Coronary artery (tissue), 2 donors: ENCODE measurements around the gene ADGRL3.

Experiments used
- DNase-seq: peaks from one replicate; pipeline ENCODE4 v3.0.0-alpha.2; 2017; ENCODE audit warnings: low spot score
- H3K27ac ChIP-seq, 2 donors: fragments of 200-600 bp; sonication (generic); one replicate each; pipeline ENCODE4 v1.5.1; 2016 to 2019
- H3K4me3 ChIP-seq: fragments of 200-600 bp; sonication (generic); 2 replicates; pipeline ENCODE4 v1.5.1; 2016; ENCODE audit warnings: mild to moderate bottlenecking, moderate library complexity
- TF ChIP-seq, protein P1 (sequence below): fragments of 200-600 bp; sonication (generic); IDR thresholded peaks from one replicate; pipeline ENCODE4 v1.5.1; 2019; ENCODE audit warnings: antibody characterized with exemption

ADGRL3 gene

DNA sequence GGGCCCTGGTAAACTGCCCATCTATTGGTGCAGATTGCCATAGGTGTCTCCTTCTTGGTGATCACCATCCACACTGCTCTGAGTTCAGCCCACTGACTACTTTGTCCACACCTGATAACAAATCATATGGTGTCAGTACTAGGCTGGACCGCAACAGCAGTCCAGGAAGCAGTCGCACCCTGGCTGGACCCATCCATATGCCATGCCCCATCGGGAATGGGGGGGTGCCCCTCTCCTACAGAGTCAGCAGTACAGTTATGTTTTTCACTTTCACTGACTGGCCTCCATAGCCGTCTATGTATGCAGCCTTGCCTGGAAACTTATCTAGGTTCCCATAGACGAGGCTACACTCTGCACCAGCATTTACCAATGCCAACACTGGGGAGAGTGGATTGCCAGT is 226.1 kb downstream of the ADGRL3 start:
- H3K27ac ChIP-seq, result no peak overlapping the region

DNA sequence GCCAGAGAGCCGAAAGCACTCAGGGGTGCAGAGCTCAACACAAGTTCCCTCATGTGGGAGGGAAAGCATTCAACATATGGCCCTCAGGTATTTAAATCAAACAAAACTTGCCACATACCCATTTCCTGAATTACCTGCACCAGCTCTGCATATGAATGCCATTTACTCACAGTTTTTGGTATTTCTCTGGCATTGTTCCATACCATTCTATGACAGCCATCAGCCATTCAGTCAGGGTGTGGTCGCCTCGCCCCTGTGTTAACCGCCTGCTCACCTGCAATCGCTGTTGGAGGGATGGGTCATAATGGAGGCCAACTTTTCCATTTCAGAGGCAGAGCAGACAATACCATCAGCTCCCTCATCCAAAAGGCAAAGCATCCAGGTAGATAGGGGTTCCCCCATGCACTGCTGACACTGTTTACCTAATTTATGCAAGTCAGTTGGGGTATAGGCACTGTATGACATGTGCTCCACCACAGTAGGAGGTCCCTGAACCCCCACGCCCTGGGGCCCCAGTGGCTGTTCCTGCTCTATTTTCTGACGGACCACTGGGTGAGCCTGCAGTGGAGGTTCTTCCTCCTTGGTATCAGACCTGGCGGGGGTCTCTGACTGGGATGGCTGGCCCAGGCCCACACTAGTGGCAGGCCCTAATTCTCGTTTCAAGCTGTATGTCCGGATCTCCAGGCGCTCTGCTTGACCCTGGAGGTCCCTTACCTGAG is 227.1 kb downstream of the ADGRL3 start:
- DNase-seq, result no peak
- TF ChIP-seq, protein P1, sequence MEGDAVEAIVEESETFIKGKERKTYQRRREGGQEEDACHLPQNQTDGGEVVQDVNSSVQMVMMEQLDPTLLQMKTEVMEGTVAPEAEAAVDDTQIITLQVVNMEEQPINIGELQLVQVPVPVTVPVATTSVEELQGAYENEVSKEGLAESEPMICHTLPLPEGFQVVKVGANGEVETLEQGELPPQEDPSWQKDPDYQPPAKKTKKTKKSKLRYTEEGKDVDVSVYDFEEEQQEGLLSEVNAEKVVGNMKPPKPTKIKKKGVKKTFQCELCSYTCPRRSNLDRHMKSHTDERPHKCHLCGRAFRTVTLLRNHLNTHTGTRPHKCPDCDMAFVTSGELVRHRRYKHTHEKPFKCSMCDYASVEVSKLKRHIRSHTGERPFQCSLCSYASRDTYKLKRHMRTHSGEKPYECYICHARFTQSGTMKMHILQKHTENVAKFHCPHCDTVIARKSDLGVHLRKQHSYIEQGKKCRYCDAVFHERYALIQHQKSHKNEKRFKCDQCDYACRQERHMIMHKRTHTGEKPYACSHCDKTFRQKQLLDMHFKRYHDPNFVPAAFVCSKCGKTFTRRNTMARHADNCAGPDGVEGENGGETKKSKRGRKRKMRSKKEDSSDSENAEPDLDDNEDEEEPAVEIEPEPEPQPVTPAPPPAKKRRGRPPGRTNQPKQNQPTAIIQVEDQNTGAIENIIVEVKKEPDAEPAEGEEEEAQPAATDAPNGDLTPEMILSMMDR, result no peak
- H3K4me3 ChIP-seq, result no peak overlapping the region
- H3K27ac ChIP-seq, result no peak overlapping the region

More for the DNA sequence above, 226.1 kb downstream of the ADGRL3 start:
- no peak overlapping the region for H3K4me3 ChIP-seq
- no peak for DNase-seq
- TF ChIP-seq, protein P1, result no peak

DNA sequence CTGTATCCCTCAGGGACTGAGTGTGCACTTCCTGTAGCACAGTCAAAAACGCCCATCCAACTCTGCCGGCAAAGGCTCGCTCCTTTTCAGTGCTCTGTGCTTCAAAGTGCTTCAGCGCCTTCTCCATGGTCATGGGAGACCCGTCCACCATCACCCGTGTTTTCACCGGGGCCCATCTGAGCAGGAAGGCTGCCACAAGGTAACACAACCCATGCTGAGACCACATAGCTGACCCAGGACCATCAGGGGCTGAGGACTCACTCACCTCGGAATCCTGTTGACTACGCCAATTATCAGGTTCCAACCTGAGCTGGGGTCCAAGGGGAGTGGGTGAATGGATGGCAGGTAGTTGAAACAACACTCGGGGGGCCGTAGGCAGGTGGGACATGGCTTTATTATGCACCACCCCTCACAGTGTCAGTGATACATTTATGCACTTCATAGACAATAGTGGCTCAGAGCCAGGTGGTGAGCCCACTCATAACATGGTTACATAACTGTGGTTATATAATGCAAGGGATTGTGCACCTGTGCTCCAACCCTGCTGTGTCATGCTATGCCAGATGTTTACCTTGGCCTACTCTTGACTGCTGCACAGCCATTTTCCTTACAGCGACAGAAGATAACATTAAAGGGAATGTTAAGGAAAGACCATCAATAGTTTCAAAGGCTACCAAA is 227.8 kb downstream of the ADGRL3 start:
- DNase-seq, result no peak
- TF ChIP-seq, protein P1, result no peak
- H3K27ac ChIP-seq, result no peak overlapping the region
- no peak overlapping the region for H3K4me3 ChIP-seq

DNA sequence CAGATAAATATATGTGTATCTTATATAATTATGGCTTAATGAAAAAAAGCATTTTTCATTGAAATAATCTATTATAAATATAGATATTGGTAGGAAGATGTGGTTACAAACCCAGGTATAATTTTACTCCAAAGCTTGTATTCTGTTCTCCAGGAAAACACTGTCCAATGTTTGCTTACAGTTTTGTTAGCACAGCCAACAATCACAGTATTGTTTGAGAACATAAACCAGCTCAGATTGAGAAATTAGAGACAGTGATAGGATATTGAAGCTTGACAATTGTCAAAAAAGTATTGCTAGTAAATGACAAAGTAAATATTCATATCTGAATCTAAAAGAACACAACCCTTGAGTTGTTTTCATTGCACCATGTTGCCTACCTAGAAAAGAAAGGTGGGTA is 228.8 kb downstream of the ADGRL3 start:
- DNase-seq, result no peak
- Histone ChIP-seq H3K4me3 (no peak overlapping the region), H3K27ac (no peak overlapping the region)
- TF ChIP-seq, protein P1, result no peak

DNA sequence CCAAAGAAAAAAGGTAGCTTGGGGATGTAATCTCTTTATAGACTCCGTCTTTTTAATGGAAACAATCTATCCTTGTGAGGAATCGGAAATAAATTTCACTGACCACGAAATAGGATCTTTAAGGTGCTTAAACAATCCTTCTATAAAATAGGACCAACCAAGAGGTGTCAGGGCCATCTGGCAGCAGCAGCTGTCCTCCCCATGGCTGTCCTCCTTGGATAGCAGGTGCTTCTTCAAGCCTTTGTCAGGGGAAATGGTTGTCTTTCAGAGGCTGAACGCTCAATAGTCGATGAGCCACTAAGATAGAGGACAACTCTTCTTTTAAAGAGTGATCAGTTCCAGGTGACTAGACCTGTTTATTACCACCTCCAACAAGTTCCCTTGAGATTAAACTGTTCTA is 231.0 kb downstream of the ADGRL3 start:
- Histone ChIP-seq H3K4me3 (no peak overlapping the region), H3K27ac (no peak overlapping the region)
- TF ChIP-seq, protein P1, result no peak
- no peak for DNase-seq

DNA sequence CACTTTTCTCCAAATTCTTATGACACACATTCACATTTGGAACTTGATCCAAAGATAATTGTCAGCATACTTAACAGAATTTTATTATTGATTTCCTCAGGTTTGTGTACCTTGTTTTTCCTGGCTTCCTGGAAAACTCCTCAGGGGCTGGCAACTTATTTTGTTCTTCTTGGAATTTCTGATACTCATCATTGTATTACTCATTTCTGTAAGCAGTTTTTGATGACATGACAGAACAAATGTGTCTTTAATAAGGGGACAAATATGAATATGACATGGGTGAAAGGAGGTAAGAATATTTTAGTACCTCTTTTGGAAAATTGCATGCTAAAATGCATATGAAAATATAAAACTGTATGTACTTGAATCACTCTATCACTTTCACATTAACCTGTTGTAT is 237.8 kb downstream of the ADGRL3 start:
- DNase-seq, result no peak
- Histone ChIP-seq H3K27ac (no peak overlapping the region), H3K4me3 (no peak overlapping the region)
- TF ChIP-seq, protein P1, result no peak

DNA sequence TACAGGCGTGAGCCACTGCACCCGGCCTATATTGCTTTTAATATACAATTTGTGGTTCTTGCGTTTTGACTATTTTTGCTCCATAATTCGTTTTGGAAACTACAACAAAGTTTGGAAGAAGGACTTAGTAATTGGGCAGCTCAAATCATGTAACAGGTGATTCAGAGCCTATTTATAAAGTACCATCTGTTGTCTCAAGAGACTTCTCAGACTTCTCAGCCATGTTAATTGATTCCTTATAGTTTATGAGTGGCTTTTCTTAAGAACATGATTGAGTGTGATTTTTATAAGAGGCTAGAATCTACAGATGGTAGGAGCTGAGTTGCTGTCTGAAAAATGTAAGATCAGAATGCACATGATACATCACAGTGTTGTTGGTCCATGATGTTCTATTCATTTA is 240.2 kb downstream of the ADGRL3 start:
- DNase-seq, result no peak
- TF ChIP-seq, protein P1, result no peak
- no peak overlapping the region for H3K27ac ChIP-seq
- no peak overlapping the region for H3K4me3 ChIP-seq
